ENCODE measurements around the gene ADSS1.

ADSS1 gene

GRCh38 chr14:104787736-104788135, 63.7 kb downstream of the ADSS1 start:
- Mint-ChIP-seq H3K9me3 (no peaks in the 10 kb centered on the region), H3K36me3 (peaks cover 26% of the 10 kb centered on the region), H3K27ac (peak overlapping the region; percentile 81), H3K4me3 (no peak overlapping the region), H3K4me1 (peaks cover 36% of the 10 kb centered on the region)
- ATAC-seq (no peak), DNase-seq (ENCODE audit: low spot score in 2 of 2) (no peak)

- H3K9me3 Mint-ChIP-seq: no peaks in the 10 kb centered on the region
- H3K4me1 Mint-ChIP-seq: peaks cover 41% of the 10 kb centered on the region
- ATAC-seq: no peak
- DNase-seq (ENCODE audit: low spot score in 2 of 2): no peak
- no peak overlapping the region for H3K4me3 Mint-ChIP-seq
- peaks cover 32% of the 10 kb centered on the region for H3K36me3 Mint-ChIP-seq
- H3K27ac Mint-ChIP-seq: peak overlapping the region; percentile 81
Measured at GRCh38 chr14:104788161-104788818, 64.3 kb downstream of the ADSS1 start.

- ATAC-seq (no peak), DNase-seq (ENCODE audit: low spot score in 2 of 2) (no peak)
- H3K27ac Mint-ChIP-seq: peak overlapping the region; percentile 32
- H3K36me3 Mint-ChIP-seq: peaks cover 37% of the 10 kb centered on the region
- H3K4me3 Mint-ChIP-seq: no peak overlapping the region
- H3K9me3 Mint-ChIP-seq: no peaks in the 10 kb centered on the region
- H3K4me1 Mint-ChIP-seq: peaks cover 49% of the 10 kb centered on the region
Measured at GRCh38 chr14:104788873-104789663, 65.0 kb downstream of the ADSS1 start.

- Mint-ChIP-seq H3K4me3 (no peak overlapping the region), H3K27ac (peak overlapping the region; percentile 32), H3K36me3 (peaks cover 44% of the 10 kb centered on the region), H3K9me3 (no peaks in the 10 kb centered on the region), H3K4me1 (peaks cover 50% of the 10 kb centered on the region)
- no peak for ATAC-seq
- DNase-seq (ENCODE audit: low spot score in 2 of 2): no peak
Measured at GRCh38 chr14:104789752-104790743, 66.0 kb downstream of the ADSS1 start.

- ATAC-seq (no peak), DNase-seq (ENCODE audit: low spot score in 2 of 2) (no peak)
- no peak overlapping the region for H3K4me3 Mint-ChIP-seq
- peak overlapping the region; percentile 84 for H3K27ac Mint-ChIP-seq
- no peaks in the 10 kb centered on the region for H3K9me3 Mint-ChIP-seq
- H3K4me1 Mint-ChIP-seq: peaks cover 53% of the 10 kb centered on the region
- peaks cover 42% of the 10 kb centered on the region for H3K36me3 Mint-ChIP-seq
Measured at GRCh38 chr14:104791425-104791824, 67.4 kb downstream of the ADSS1 start.

GRCh38 chr14:104792101-104792884, 68.3 kb downstream of the ADSS1 start:
- Mint-ChIP-seq H3K9me3 (no peaks in the 10 kb centered on the region), H3K4me1 (peaks cover 46% of the 10 kb centered on the region), H3K36me3 (peaks cover 35% of the 10 kb centered on the region), H3K27ac (peak overlapping the region; percentile 85), H3K4me3 (peak overlapping the region; percentile 83)
- no peak for DNase-seq (ENCODE audit: low spot score in 2 of 2)
- ATAC-seq: no peak

- peak overlapping the region; percentile 85 for H3K27ac Mint-ChIP-seq
- peaks cover 44% of the 10 kb centered on the region for H3K4me1 Mint-ChIP-seq
Measured at GRCh38 chr14:104792945-104793702, 69.1 kb downstream of the ADSS1 start.

GRCh38 chr14:104793703-104793959, 69.6 kb downstream of the ADSS1 start:
- H3K27ac Mint-ChIP-seq: peak overlapping the region; percentile 85
- DNase-seq (ENCODE audit: low spot score in 2 of 2): no peak
- H3K4me1 Mint-ChIP-seq: peaks cover 45% of the 10 kb centered on the region
- H3K36me3 Mint-ChIP-seq: peaks cover 35% of the 10 kb centered on the region
- H3K4me3 Mint-ChIP-seq: peak overlapping the region; percentile 83
- no peak for ATAC-seq
- H3K9me3 Mint-ChIP-seq: no peaks in the 10 kb centered on the region

More at GRCh38 chr14:104792945-104793702, 69.1 kb downstream of the ADSS1 start:
- peak overlapping the region; percentile 83 for H3K4me3 Mint-ChIP-seq
- DNase-seq (ENCODE audit: low spot score in 2 of 2) (no peak), ATAC-seq (no peak)
- H3K9me3 Mint-ChIP-seq: no peaks in the 10 kb centered on the region
- peaks cover 35% of the 10 kb centered on the region for H3K36me3 Mint-ChIP-seq

GRCh38 chr14:104794099-104794498, 70.1 kb downstream of the ADSS1 start:
- H3K4me3 Mint-ChIP-seq: peak overlapping the region; percentile 83
- H3K27ac Mint-ChIP-seq: peak overlapping the region; percentile 85
- DNase-seq (ENCODE audit: low spot score in 2 of 2): peak; percentile 36 to 71
- H3K36me3 Mint-ChIP-seq: peaks cover 35% of the 10 kb centered on the region
- H3K9me3 Mint-ChIP-seq: no peaks in the 10 kb centered on the region
- ATAC-seq: peak; percentile 43
- H3K4me1 Mint-ChIP-seq: peaks cover 47% of the 10 kb centered on the region

GRCh38 chr14:104794631-104794992, 70.6 kb downstream of the ADSS1 start:
- peak overlapping the region; percentile 83 for H3K4me3 Mint-ChIP-seq
- no peak for DNase-seq (ENCODE audit: low spot score in 2 of 2)
- H3K9me3 Mint-ChIP-seq: no peaks in the 10 kb centered on the region
- H3K36me3 Mint-ChIP-seq: peaks cover 35% of the 10 kb centered on the region
- peaks cover 47% of the 10 kb centered on the region for H3K4me1 Mint-ChIP-seq
- no peak for ATAC-seq
- peak overlapping the region; percentile 85 for H3K27ac Mint-ChIP-seq

- peak; percentile 60 for ATAC-seq
- peak; percentile 20 to 69 for DNase-seq (ENCODE audit: low spot score in 2 of 2)
- peaks cover 47% of the 10 kb centered on the region for H3K4me1 Mint-ChIP-seq
- no peaks in the 10 kb centered on the region for H3K9me3 Mint-ChIP-seq
- H3K36me3 Mint-ChIP-seq: peaks cover 33% of the 10 kb centered on the region
- H3K4me3 Mint-ChIP-seq: peak within 1 kb of the TSS; percentile 83
- peak within 1 kb of the TSS; percentile 85 for H3K27ac Mint-ChIP-seq
Measured at GRCh38 chr14:104794993-104795780, 71.2 kb downstream of the ADSS1 start, which contains the start of gene AKT1. TSS of gene AKT1 (minus strand) at chr14:104795748. CDS start at chr14:104792643, 3,105 bp downstream.

- Mint-ChIP-seq H3K4me1 (peaks cover 44% of the 10 kb centered on the region), H3K36me3 (peaks cover 29% of the 10 kb centered on the region), H3K9me3 (no peaks in the 10 kb centered on the region), H3K27ac (peak overlapping the region; percentile 84), H3K4me3 (peak overlapping the region; percentile 66)
- DNase-seq (ENCODE audit: low spot score in 2 of 2): peak in 1 of 2 donors; percentile 38
- ATAC-seq: peak; percentile 60
Measured at GRCh38 chr14:104795781-104796686, 72.0 kb downstream of the ADSS1 start.

Measured in stimulated activated effector memory CD8-positive, alpha-beta T cell treated with anti-CD3 and anti-CD28 coated beads, Interleukin-12 subunit alpha, Interleukin-12 subunit beta, amount 100 ng/mL, for 72 hours (primary cell).